NT2/D1 (cell line): ENCODE data around the gene CEP97.

ENCODE experiments used
- SUZ12 ChIP-seq: IDR thresholded peaks from 2 replicates; pipeline ENCODE4 v1.6.1; 2011; ENCODE audit not compliant: insufficient read length, insufficient read depth; ENCODE audit errors: extremely low read depth
- YY1 ChIP-seq: IDR thresholded peaks from 2 replicates; pipeline ENCODE4 v1.6.1; 2011; ENCODE audit not compliant: insufficient read length, insufficient read depth
- ZNF274 ChIP-seq: IDR thresholded peaks from 2 replicates; pipeline ENCODE4 v1.6.1; 2011; ENCODE audit warnings: mild to moderate bottlenecking, low read depth, low read length

- TF ChIP-seq ZNF274 (no peak), YY1 (no peak), SUZ12 (no peak)
Observed at GRCh38 chr3:101803939-101804338, 79.5 kb downstream of the CEP97 start.
